Body of pancreas (tissue), 4 donors: Measurements from ENCODE around the gene PPP4R3B.

Experiments
- POLR2A ChIP-seq, 3 donors: fragments of 450-650 bp; IDR thresholded peaks; one replicate each; pipeline ENCODE4 v1.6.1; 2016; ENCODE audit warnings: antibody characterized with exemption in 3 of 3, mild to moderate bottlenecking in 2 of 3
- TF ChIP-seq, protein P1 (sequence below), 7 experiments: fragments of 450-650 bp in 4 of 7; fragments of 200-600 bp in 3 of 7; sonication (generic) in 3 of 7; IDR thresholded peaks; one replicate each; pipeline ENCODE4 v1.5.1; 2016 to 2019; ENCODE audit warnings: antibody characterized with exemption in 7 of 7

DNA sequence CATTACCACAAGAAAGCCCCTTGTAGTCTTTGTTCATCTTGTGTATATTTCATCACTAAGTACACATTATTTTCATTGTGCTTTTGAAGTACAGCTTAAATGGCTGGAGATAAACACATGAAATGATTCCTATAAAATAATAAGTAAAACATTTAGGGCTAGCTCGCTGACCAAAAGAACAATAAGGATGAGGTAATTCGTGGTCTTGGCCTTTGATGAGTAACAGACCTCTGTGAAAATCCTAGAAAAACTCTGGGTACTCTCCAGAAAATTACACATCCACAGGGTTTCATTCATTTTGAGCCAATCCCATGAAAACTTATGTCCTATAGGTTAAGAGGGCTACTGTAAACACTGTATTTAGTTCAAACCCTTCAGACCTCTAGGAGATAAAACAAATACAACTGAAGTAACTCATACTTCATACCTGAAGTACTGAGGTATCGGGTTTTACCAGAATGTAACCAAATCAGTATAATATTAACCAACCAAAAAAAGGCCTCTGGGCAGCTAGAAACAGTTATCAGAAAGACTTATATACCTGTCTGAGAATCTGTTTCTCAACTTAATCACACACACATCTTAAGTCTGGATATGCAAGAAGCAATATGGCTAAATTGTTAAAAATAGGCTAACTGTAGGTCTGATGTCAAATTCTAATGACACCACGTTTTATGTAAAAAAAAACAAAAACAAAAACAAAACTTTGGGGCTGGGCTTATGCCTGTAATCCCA is 66.9 kb downstream of the PPP4R3B start:
- TF ChIP-seq, protein P1, sequence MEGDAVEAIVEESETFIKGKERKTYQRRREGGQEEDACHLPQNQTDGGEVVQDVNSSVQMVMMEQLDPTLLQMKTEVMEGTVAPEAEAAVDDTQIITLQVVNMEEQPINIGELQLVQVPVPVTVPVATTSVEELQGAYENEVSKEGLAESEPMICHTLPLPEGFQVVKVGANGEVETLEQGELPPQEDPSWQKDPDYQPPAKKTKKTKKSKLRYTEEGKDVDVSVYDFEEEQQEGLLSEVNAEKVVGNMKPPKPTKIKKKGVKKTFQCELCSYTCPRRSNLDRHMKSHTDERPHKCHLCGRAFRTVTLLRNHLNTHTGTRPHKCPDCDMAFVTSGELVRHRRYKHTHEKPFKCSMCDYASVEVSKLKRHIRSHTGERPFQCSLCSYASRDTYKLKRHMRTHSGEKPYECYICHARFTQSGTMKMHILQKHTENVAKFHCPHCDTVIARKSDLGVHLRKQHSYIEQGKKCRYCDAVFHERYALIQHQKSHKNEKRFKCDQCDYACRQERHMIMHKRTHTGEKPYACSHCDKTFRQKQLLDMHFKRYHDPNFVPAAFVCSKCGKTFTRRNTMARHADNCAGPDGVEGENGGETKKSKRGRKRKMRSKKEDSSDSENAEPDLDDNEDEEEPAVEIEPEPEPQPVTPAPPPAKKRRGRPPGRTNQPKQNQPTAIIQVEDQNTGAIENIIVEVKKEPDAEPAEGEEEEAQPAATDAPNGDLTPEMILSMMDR (IDR thresholded peaks at IDR 0.05): no peak
- TF ChIP-seq POLR2A (IDR thresholded peaks at IDR 0.05): no peak
